Activated naive CD8-positive, alpha-beta T cell treated with anti-CD3 and anti-CD28 coated beads, Interleukin-2, amount 10 ng/mL, durations not matched to agents 7 days and 5 days (primary cell): ENCODE measurements around the gene GDPD5. TPM values are rescaled to one million over a fixed set of nuclear protein-coding genes. Genes with fewer than 3 reads are reported as not detected.

Experiments
- ATAC-seq: fragments of 150-1000 bp; cut with Tn5 transposase; one replicate; pipeline ENCODE4 v1.10.0; 2021; ENCODE audit warnings: low read depth, moderate library complexity
- POLR2A ChIA-PET: fragments of 350-600 bp; sonication (Branson Sonifier 250); formaldehyde crosslinking; loops from one replicate; lab custom pipeline; 2021; ENCODE audit warnings: antibody characterized with exemption; lab: Charles Lee
- DNase-seq: peaks from one replicate; pipeline ENCODE4 v3.0.0; 2021
- H3K27ac Mint-ChIP-seq: one replicate; pipeline ENCODE4 v1.8.0; 2022; ENCODE audit warnings: mild to moderate bottlenecking, mixed read lengths
- H3K27me3 Mint-ChIP-seq: one replicate; pipeline ENCODE4 v1.8.0; 2022; ENCODE audit warnings: mild to moderate bottlenecking, moderate library complexity, mixed read lengths
- H3K36me3 Mint-ChIP-seq: one replicate; pipeline ENCODE4 v1.8.0; 2021; ENCODE audit warnings: mild to moderate bottlenecking, mixed read lengths
- H3K4me1 Mint-ChIP-seq: one replicate; pipeline ENCODE4 v1.8.0; 2021; ENCODE audit warnings: mixed read lengths
- H3K4me3 Mint-ChIP-seq: one replicate; pipeline ENCODE4 v1.8.0; 2022; ENCODE audit warnings: mild to moderate bottlenecking, moderate library complexity, mixed read lengths
- H3K9me3 Mint-ChIP-seq: one replicate; pipeline ENCODE4 v1.8.0; 2021; ENCODE audit warnings: mixed read lengths
- total RNA-seq, 2 experiments: library from RNA; stranded (reverse); gene quantifications; one replicate each; pipeline ENCODE4 v1.2.3, GENCODE V29; 2021

The GDPD5 gene
- total RNA-seq, 2 experiments from 2014 or later = 35.7 to 38.4 TPM

DNA sequence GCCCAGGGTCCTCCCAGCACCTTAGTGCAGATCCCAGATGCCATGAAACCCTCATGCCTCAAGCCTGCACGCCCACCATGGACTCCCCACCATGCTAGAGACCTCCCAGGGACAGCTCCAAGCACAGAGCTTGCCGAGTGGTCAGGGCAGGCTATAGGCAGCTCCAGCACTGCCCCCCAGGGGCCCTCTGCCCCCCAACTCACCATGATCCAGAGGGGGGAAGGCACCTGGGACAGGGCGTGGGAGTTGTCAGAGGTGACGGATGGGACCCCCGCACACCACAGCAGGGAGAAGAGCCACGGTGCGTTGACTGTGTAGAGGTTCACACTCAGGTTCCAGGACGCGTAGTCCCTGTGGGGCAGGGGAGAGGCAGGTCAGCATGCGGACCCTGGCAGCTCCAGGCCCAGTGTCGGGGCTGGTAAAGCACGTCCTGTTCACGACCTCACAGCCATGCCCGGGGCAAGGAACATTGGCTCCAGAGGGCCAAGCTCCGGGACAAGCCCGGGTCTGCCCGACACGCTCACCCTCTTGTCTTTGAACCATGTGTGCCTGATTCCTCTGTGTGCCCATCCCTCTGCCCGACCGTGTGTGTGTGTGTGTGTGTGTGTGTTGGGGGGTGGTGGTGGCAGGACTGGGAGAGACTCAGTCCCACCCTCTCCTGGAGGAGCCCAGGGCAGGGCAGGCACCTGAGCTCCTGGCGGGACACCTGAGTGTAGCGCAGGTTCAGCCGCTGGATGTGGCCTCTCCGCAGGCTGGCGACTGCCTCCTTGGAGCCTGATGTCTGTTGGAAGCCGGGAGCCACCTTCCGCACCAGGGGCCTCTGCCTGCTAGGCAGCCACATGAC lies 84.6 kb downstream of the GDPD5 start:
- no peak overlapping the region for H3K4me3 Mint-ChIP-seq
- no peaks in the 10 kb centered on the region for H3K4me1 Mint-ChIP-seq
- no peaks in the 10 kb centered on the region for H3K9me3 Mint-ChIP-seq
- ATAC-seq (no peak), DNase-seq (no peak)
- H3K27me3 Mint-ChIP-seq = no peaks in the 10 kb centered on the region
- POLR2A ChIA-PET = interaction anchor here (0.9 kb wide), 1 partner anchor 42 kb away, joined by 3 read pairs; the partner anchor contains the start of gene RPS3
- H3K36me3 Mint-ChIP-seq = peaks cover 2% of the 10 kb centered on the region
- no peak overlapping the region for H3K27ac Mint-ChIP-seq

DNA sequence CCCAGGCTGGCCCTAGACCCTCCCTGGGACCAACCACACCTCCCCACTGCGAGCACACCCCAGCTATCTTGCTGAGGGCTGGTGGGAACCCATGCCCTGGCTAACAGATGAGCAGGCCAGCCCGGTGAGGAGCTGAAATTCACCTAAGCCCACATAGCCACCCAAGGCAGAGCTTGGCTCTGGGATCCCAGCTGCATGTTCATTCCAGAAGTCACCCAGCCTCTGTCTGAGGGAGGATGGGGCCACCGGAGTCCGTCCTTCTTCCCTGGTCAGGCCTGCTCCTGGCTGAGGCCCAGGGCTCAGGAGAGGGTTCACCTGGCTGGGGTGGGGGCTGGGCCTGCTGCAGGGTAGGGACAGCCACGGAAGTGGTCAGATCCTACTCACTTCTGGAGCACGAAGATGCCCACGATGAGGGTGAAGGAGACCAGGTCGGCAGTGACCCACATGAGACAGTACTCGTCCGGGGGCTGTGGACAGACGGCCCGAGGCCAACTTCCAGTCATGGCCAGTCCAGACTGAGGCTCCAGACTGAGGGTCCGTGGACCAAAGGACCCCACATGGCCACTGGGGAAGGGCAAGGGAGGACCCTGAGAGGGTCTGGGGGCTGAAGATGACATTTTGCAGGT lies 86.1 kb downstream of the GDPD5 start:
- no peaks in the 10 kb centered on the region for H3K4me1 Mint-ChIP-seq
- peaks cover 2% of the 10 kb centered on the region for H3K36me3 Mint-ChIP-seq
- POLR2A ChIA-PET = no interaction called here
- H3K27ac Mint-ChIP-seq = no peak overlapping the region
- H3K27me3 Mint-ChIP-seq = no peaks in the 10 kb centered on the region
- DNase-seq (no peak), ATAC-seq (no peak)
- H3K4me3 Mint-ChIP-seq = no peak overlapping the region
- H3K9me3 Mint-ChIP-seq = no peaks in the 10 kb centered on the region

DNA sequence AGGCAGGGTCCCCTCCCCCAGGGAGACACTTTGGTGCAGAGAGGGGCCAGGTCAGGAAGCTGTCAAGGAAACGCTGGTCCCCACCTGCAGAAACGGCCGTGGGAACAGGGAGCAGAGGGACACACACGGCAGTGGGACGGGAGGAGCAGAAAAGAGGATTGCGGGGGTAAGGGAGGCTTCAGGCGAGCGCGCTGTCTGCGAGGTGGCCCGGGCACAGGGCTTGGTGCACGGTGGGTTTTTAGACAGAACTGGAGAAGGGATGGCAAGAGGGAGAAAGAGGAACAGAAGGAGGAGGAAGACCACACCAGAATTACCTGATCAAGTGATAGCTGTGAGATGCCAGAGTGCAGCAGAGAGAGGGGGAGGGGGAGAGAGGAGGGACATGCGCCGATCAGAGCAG lies 86.7 kb downstream of the GDPD5 start:
- Mint-ChIP-seq H3K9me3 (no peaks in the 10 kb centered on the region), H3K36me3 (peaks cover 2% of the 10 kb centered on the region), H3K4me1 (no peaks in the 10 kb centered on the region), H3K27me3 (no peaks in the 10 kb centered on the region), H3K4me3 (no peak overlapping the region), H3K27ac (peak overlapping the region; percentile 30)
- DNase-seq (no peak), ATAC-seq (no peak)
- POLR2A ChIA-PET = no interaction called here

DNA sequence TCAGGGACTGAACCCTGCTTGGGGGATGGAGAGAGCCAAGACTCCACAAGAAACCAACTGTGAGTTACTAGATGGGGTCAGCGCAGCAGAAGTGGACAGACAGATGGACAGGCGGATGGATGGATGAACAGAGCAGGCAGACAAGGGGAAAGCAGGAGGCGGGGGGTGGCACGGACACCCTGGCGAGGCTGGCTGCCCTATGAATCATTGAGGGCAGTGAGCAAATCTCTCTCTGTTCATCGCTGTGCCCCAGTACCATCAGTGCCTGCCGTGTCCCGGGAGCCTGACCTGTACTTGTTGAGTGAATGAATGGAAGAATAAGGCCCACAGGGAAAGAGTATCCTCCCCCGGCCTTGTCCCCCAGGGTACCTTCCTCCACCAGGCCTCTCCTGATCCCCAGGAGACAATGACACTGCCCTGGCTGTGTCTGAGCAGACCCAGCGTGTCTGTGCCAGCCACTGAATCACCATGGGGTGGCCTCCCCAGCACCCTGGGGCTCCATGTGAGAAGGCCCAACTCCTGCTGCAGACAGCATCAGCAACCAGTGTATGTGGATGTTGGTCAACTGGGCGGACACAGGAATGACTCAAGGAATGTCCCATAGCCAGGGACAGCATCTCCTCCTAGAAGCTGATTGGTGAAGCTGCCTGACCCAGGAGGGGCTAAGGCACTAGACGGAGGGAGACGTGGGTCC lies 87.6 kb downstream of the GDPD5 start:
- Mint-ChIP-seq H3K4me3 (no peak overlapping the region), H3K9me3 (no peaks in the 10 kb centered on the region), H3K27me3 (peaks cover 4% of the 10 kb centered on the region), H3K36me3 (peaks cover 2% of the 10 kb centered on the region), H3K4me1 (peaks cover 2% of the 10 kb centered on the region), H3K27ac (no peak overlapping the region)
- POLR2A ChIA-PET = no interaction called here
- no peak for DNase-seq
- ATAC-seq = no peak

DNA sequence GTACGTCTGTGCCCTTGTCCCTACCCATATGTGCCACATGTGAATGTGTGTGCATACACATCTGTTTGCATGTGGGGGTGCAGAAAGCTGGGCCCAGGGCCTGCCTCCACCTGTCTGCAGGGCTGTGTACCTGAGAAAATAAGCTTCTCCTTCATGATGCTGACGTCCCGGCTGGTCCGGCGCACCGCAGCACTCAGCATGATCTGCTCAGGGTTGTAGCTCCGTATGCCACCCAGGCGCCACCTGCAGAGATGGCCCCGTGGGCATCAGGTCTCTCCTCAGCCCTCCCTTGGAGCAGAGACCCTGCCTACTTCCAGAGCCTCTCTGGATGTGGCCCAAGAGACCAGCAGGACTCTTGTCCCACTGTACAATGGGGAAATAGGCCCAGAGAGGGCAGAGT lies 88.9 kb downstream of the GDPD5 start:
- POLR2A ChIA-PET = interaction anchor here (1.1 kb wide), 1 partner anchor 161 kb away, joined by 4 read pairs; no protein-coding TSS in a partner anchor
- H3K36me3 Mint-ChIP-seq = peaks cover 2% of the 10 kb centered on the region
- ATAC-seq (no peak), DNase-seq (no peak)
- no peak overlapping the region for H3K27ac Mint-ChIP-seq
- peaks cover 2% of the 10 kb centered on the region for H3K4me1 Mint-ChIP-seq
- H3K9me3 Mint-ChIP-seq = no peaks in the 10 kb centered on the region
- H3K27me3 Mint-ChIP-seq = peaks cover 16% of the 10 kb centered on the region
- no peak overlapping the region for H3K4me3 Mint-ChIP-seq

DNA sequence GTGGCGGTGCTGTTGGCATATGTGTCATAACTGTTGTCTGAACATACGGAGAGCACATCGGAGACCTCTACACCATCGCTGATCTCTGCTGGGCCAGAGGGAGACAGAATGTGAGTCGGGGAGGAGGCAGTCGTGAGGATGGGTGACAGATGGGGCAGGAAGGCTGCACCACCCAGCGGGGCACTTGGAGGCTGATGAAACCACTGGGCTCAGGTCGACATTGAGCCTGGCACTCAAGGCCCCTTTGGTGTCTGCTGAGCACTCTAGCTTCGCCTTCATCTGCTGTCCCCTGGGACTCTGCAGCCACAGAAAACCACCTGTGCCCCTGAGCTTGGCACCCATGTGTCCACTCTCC lies 90.2 kb downstream of the GDPD5 start:
- Mint-ChIP-seq H3K4me3 (no peak overlapping the region), H3K9me3 (no peaks in the 10 kb centered on the region), H3K27me3 (peaks cover 28% of the 10 kb centered on the region), H3K4me1 (peaks cover 10% of the 10 kb centered on the region), H3K36me3 (peaks cover 2% of the 10 kb centered on the region), H3K27ac (no peak overlapping the region)
- POLR2A ChIA-PET = no interaction called here
- DNase-seq = no peak
- no peak for ATAC-seq

DNA sequence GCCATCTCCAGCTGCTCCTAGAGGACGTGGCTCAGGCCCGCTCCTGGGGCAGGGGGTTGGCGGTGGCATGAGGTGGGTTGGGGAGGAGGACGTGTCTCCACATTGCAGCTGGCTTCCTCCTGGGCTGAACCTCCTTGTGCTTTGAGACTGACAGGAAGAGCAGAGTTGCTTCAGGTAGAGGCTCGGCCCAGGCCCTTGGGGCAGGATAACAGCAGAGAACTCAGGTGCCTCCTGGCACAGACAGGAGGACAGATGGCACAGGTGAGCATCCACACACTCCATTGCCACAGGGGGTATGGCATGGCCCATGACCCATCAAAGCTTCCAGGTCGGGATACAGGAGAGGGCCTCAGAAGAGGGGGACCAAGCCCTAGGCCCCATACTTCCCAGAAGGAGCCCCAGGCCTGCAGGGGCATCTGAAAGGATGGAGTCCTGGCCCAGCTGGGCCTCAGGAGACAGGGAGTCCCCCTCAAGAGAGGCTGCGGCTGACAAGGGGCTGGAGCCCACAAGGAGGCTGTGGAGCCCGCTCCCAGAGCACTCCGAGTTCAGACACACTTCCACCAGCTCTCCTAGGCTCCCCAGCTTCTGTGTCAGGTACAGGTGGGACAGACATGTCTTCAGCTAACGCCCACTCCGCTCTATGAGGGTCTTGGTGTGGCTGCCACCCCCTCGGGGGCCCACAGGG lies 90.7 kb downstream of the GDPD5 start:
- POLR2A ChIA-PET = no interaction called here
- Mint-ChIP-seq H3K4me1 (peaks cover 11% of the 10 kb centered on the region), H3K27ac (no peak overlapping the region), H3K36me3 (peaks cover 2% of the 10 kb centered on the region), H3K9me3 (no peaks in the 10 kb centered on the region), H3K27me3 (peaks cover 30% of the 10 kb centered on the region), H3K4me3 (no peak overlapping the region)
- ATAC-seq (no peak), DNase-seq (no peak)

DNA sequence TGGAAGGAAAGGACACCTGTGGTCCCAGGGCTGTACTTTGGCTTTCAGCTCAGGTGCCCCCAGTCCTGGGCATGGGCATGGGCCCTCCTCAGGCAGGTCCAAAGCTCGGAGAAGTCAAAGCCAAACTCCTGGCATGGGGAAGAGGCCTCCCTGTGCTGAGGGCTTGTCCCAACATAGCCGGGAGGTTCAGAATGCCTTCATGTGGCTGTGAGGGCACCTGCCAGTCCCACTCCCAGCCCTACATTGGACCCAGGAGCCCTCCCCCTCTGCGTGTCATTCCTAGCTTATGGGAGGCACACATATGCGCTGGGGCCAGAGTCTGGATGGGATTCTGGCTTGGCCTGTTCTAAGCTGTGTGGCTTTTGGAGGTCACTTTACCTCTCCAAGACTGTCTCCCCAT lies 91.7 kb downstream of the GDPD5 start:
- Mint-ChIP-seq H3K27ac (no peak overlapping the region), H3K4me1 (peaks cover 15% of the 10 kb centered on the region), H3K36me3 (peaks cover 3% of the 10 kb centered on the region), H3K27me3 (peaks cover 34% of the 10 kb centered on the region), H3K9me3 (peaks cover 3% of the 10 kb centered on the region), H3K4me3 (no peak overlapping the region)
- no peak for DNase-seq
- POLR2A ChIA-PET = no interaction called here
- no peak for ATAC-seq

DNA sequence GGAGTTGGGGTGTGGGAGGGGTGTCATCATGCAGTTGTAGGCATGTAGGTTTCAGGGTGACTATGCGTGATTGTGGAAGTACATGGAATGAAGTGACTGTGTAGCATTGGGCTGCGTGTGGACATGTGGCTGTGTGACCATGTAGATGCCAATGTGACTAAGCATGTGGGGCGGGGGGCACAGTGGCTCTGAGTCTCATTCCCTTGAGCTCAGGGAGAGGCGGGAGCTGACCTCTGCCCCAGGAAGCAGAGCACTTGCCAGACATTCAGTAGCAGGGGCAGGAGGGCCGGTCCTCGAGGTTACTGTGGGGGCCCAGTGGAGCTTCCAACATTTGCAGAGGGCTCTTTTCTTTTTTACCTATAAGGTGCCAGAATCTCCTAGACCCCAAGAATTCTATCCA lies 92.3 kb downstream of the GDPD5 start:
- no peak for DNase-seq
- ATAC-seq = no peak
- Mint-ChIP-seq H3K36me3 (peaks cover 3% of the 10 kb centered on the region), H3K4me3 (no peak overlapping the region), H3K4me1 (peaks cover 19% of the 10 kb centered on the region), H3K27ac (no peak overlapping the region), H3K9me3 (peaks cover 7% of the 10 kb centered on the region), H3K27me3 (peaks cover 40% of the 10 kb centered on the region)
- POLR2A ChIA-PET = no interaction called here

DNA sequence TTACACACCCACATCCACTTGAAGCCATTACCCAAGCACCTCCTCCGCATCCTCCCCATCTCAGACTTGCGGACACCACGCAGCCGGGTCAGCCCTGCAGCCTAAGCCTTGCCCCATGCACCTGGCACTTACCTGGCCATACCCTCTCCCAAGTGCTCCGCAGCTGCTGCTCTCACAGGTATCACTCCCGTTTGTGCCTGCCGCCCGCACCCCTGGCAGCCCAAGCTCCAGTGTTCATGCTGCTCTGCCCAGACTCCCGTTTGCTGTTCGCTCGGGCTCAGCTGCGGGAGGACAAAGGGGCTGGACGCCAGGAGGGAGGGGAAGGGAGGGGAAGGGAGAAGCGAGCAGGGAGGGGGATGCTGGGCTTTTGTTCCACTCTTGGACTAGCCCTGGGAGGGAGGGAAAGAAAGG lies 92.8 kb downstream of the GDPD5 start, which contains the start of gene KLHL35:
TSS of gene KLHL35 (minus strand) at position 293 of the 411 bp plus-strand sequence. CDS start 2,574 bp downstream, outside the sequence.
- ATAC-seq (no peak), DNase-seq (no peak)
- no peak within 1 kb of the TSS for H3K27ac Mint-ChIP-seq
- H3K27me3 Mint-ChIP-seq = peaks cover 46% of the 10 kb centered on the region
- peaks cover 22% of the 10 kb centered on the region for H3K4me1 Mint-ChIP-seq
- no peak within 1 kb of the TSS for H3K4me3 Mint-ChIP-seq
- peaks cover 3% of the 10 kb centered on the region for H3K36me3 Mint-ChIP-seq
- H3K9me3 Mint-ChIP-seq = peaks cover 7% of the 10 kb centered on the region
- POLR2A ChIA-PET = interaction anchor here (1.7 kb wide), 1 partner anchor 33 kb away, joined by 4 read pairs; no protein-coding TSS in a partner anchor

DNA sequence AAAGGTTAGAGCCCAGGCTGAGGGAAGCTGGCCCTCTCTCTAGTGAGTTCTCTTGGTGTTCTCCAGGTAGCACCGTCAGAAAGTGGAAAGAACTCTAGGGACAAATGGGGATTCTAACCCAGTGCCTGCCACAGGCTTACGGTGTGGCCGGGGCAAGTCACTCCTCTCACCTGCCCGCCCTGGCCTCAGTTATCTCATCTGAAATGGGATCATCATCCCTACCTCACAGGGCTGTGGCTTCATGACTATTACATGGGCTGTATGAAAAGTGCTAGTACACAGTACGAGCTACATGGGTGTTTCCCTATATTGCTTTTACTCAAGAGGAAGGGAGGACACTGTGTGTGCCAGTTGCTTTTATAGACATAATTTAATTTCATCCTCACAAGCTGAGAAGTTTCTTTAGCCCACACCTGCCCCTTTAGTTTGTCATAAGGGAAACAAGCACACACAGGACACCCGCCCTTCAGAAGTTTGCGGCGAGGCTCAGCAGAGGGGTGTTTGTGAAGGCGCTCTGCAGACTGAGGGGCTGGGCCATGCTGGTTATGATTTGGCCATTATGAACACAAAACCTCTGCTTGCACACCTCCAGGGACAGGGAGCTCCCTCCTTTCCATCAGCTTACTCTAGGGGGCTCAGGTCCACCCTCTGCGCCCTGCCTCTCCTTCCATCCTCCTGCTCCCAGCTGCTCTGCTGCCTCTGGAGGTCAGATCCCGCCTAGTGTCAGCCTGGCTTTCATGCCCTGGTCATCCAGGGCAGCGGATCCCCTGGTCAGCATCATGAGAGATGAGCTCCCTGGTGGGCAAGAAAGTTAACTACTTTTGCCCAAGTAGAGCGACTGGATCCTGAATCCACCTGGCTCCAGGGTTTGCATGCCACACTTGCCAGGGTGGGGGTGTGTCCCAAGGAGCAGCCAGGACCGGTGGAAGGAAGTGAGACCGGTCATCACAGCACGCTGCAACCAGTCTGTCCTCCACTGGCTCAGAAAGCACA lies 93.9 kb downstream of the GDPD5 start:
- H3K4me1 Mint-ChIP-seq = peaks cover 22% of the 10 kb centered on the region
- no peak overlapping the region for H3K4me3 Mint-ChIP-seq
- POLR2A ChIA-PET = interaction anchor here (1.7 kb wide), 1 partner anchor 32 kb away, joined by 4 read pairs; no protein-coding TSS in a partner anchor
- peaks cover 51% of the 10 kb centered on the region for H3K27me3 Mint-ChIP-seq
- H3K36me3 Mint-ChIP-seq = peaks cover 3% of the 10 kb centered on the region
- H3K27ac Mint-ChIP-seq = no peak overlapping the region
- peaks cover 7% of the 10 kb centered on the region for H3K9me3 Mint-ChIP-seq
- no peak for ATAC-seq
- DNase-seq = no peak
